H1 (cell line): Measurements from ENCODE around the gene PPP1R3F. TPM values are rescaled to one million over a fixed set of nuclear protein-coding genes. Genes with fewer than 3 reads are reported as not detected.

Experiments
- CTCF ChIA-PET: fragments of 300-600 bp; sonication (Branson Sonifier 250); formaldehyde crosslinking; loops from one replicate; lab custom pipeline; 2021; ENCODE audit not compliant: partially characterized antibody; lab: Charles Lee
- POLR2A ChIA-PET: fragments of 300-600 bp; sonication (Branson Sonifier 250); formaldehyde crosslinking; loops from one replicate; lab custom pipeline; 2021; ENCODE audit warnings: inconsistent platforms; ENCODE audit not compliant: partially characterized antibody; lab: Charles Lee
- DNase-seq, 2 experiments: peaks; one replicate each; pipeline versions ENCODE4 v3.0.0 to v3.0.0-alpha.2; 2010 to 2022; ENCODE audit warnings: low spot score in 2 of 2, low read depth in 1 of 2, mixed read lengths in 1 of 2
- FAIRE-seq: peaks from 2 replicates; lab custom pipeline; 2011; peaks lifted over from hg19 to GRCh38; lab: Jason Lieb, UNC
- H2AFZ ChIP-seq: 2 replicates; pipeline ENCODE4 v1.8.1; 2012; ENCODE audit warnings: low read length, inconsistent platforms
- H2AK5ac ChIP-seq: 2 replicates; pipeline ENCODE4 v1.6.1; 2013; ENCODE audit warnings: low read depth, low read length
- H2BK120ac ChIP-seq: replicated peaks from 2 replicates; pipeline ENCODE3; 2013; ENCODE audit warnings: low read depth, low read length, inconsistent platforms
- H2BK12ac ChIP-seq: 2 replicates; pipeline ENCODE4 v1.6.1; 2013; ENCODE audit warnings: low read depth, low read length
- H2BK15ac ChIP-seq: 2 replicates; pipeline ENCODE4 v1.6.1; 2013; ENCODE audit warnings: low read length
- H2BK20ac ChIP-seq: 2 replicates; pipeline ENCODE4 v1.6.1; 2013; ENCODE audit warnings: low read length
- H2BK5ac ChIP-seq: 2 replicates; pipeline ENCODE4 v1.6.1; 2013; ENCODE audit warnings: low read depth, low read length
- H3K14ac ChIP-seq: 2 replicates; pipeline ENCODE4 v1.6.1; 2013; ENCODE audit warnings: inconsistent platforms; ENCODE audit not compliant: insufficient read length
- H3K18ac ChIP-seq: 2 replicates; pipeline ENCODE4 v1.6.1; 2013; ENCODE audit warnings: low read length; ENCODE audit errors: extremely low read depth
- H3K23ac ChIP-seq: 2 replicates; pipeline ENCODE4 v1.6.1; 2013; ENCODE audit warnings: inconsistent platforms; ENCODE audit not compliant: insufficient read length
- H3K23me2 ChIP-seq: 2 replicates; pipeline ENCODE4 v1.6.1; 2013; ENCODE audit warnings: low read depth, low read length
- H3K27ac ChIP-seq: 2 replicates; pipeline ENCODE4 v1.6.1; 2011; ENCODE audit warnings: low read depth, low read length, inconsistent platforms
- H3K27me3 ChIP-seq, 4 experiments: replicated peaks in 1 of 4; 1 replicate in 1 of 4; 2 replicates in 3 of 4; pipeline versions ENCODE4 v1.6.1 to v1.8.1; 2011 to 2013; ENCODE audit warnings: low read length in 3 of 4, mild to moderate bottlenecking in 3 of 4, inconsistent platforms in 2 of 4, mixed read lengths in 2 of 4, moderate library complexity in 1 of 4; ENCODE audit not compliant: control insufficient read depth in 3 of 4, insufficient read depth in 3 of 4; ENCODE audit errors: extremely low read depth in 1 of 4
- H3K36me3 ChIP-seq, 4 experiments: 2 replicates each; pipeline versions ENCODE4 v1.6.1 to v1.8.1; 2011 to 2013; ENCODE audit warnings: mild to moderate bottlenecking in 4 of 4, low read length in 3 of 4, moderate library complexity in 2 of 4, control low read depth in 1 of 4, inconsistent platforms in 1 of 4; ENCODE audit not compliant: insufficient read depth in 4 of 4, control insufficient read depth in 2 of 4
- H3K4ac ChIP-seq: replicated peaks from 2 replicates; pipeline ENCODE3; 2013; ENCODE audit warnings: low read length, low read depth, mixed read lengths, inconsistent platforms; ENCODE audit not compliant: insufficient read length
- H3K4me1 ChIP-seq, 4 experiments: replicated peaks in 1 of 4; 1 replicate in 1 of 4; 2 replicates in 3 of 4; pipeline versions ENCODE4 v1.6.1 to v1.8.1; 2011 to 2013; ENCODE audit warnings: low read length in 3 of 4, inconsistent platforms in 2 of 4, mixed read lengths in 1 of 4; ENCODE audit not compliant: insufficient read depth in 4 of 4, control insufficient read depth in 3 of 4
- H3K4me2 ChIP-seq, 2 experiments: 2 replicates each; pipeline versions ENCODE4 v1.6.1 to v1.8.1; 2011 to 2013; ENCODE audit warnings: low read depth in 2 of 2, low read length in 2 of 2, control low read depth in 1 of 2, inconsistent platforms in 1 of 2, mild to moderate bottlenecking in 1 of 2; ENCODE audit not compliant: insufficient read depth in 1 of 2
- H3K4me3 ChIP-seq, 4 experiments: fragments of 200-600, 300-600 bp in 1 of 4; sonication (generic), shearing (Covaris generic), sonication (Bioruptor Twin) in 1 of 4; 2 replicates each; pipeline versions ENCODE4 v1.5.1 to v1.8.1; 2011 to 2016; ENCODE audit warnings: low read length in 4 of 4, low read depth in 3 of 4, control low read depth in 2 of 4, inconsistent platforms in 2 of 4, mild to moderate bottlenecking in 2 of 4, mixed read lengths in 1 of 4, moderate library complexity in 1 of 4; ENCODE audit not compliant: insufficient read depth in 2 of 4; ENCODE audit errors: extremely low read depth in 1 of 4
- H3K56ac ChIP-seq: replicated peaks from 2 replicates; pipeline ENCODE3; 2013; ENCODE audit warnings: low read depth, mild to moderate bottlenecking, mixed read lengths, low read length, inconsistent platforms; ENCODE audit not compliant: insufficient read length
- H3K79me1 ChIP-seq: 2 replicates; pipeline ENCODE4 v1.6.1; 2013; ENCODE audit warnings: low read depth, low read length, control low read depth
- H3K79me2 ChIP-seq, 2 experiments: 2 replicates each; pipeline versions ENCODE4 v1.6.1 to v1.8.1; 2012 to 2013; ENCODE audit warnings: low read length in 2 of 2, mild to moderate bottlenecking in 2 of 2, inconsistent platforms in 1 of 2; ENCODE audit not compliant: insufficient read depth in 2 of 2, control insufficient read depth in 1 of 2
- H3K9ac ChIP-seq, 4 experiments: replicated peaks in 1 of 4; 1 replicate in 1 of 4; 2 replicates in 3 of 4; pipeline versions ENCODE4 v1.6.1 to v1.8.1; 2011 to 2013; ENCODE audit warnings: low read depth in 3 of 4, low read length in 3 of 4, control low read depth in 2 of 4, mild to moderate bottlenecking in 2 of 4, moderate library complexity in 2 of 4, inconsistent platforms in 1 of 4; ENCODE audit errors: extremely low read depth in 1 of 4
- H3K9me3 ChIP-seq, 2 experiments: 2 replicates each; pipeline versions ENCODE4 v1.6.1 to v1.8.1; 2012 to 2013; ENCODE audit warnings: mild to moderate bottlenecking in 2 of 2, moderate library complexity in 2 of 2, control low read depth in 1 of 2, inconsistent platforms in 1 of 2, low read depth in 1 of 2, low read length in 1 of 2, mixed read lengths in 1 of 2; ENCODE audit not compliant: insufficient read depth in 2 of 2
- H4K20me1 ChIP-seq, 2 experiments: replicated peaks in 1 of 2; 2 replicates each; pipeline versions ENCODE3 to v1.8.1; 2011 to 2013; ENCODE audit warnings: inconsistent platforms in 2 of 2, low read length in 2 of 2, mild to moderate bottlenecking in 1 of 2; ENCODE audit not compliant: insufficient read depth in 2 of 2, control insufficient read depth in 1 of 2
- H4K5ac ChIP-seq: 2 replicates; pipeline ENCODE4 v1.6.1; 2013; ENCODE audit warnings: low read length, low read depth, mixed read lengths, inconsistent platforms; ENCODE audit not compliant: insufficient read length
- H4K8ac ChIP-seq: 2 replicates; pipeline ENCODE4 v1.8.0; 2013; ENCODE audit warnings: mild to moderate bottlenecking, moderate library complexity, low read length, inconsistent platforms; ENCODE audit not compliant: insufficient read depth; ENCODE audit errors: extremely low read depth
- H4K91ac ChIP-seq: replicated peaks from 2 replicates; pipeline ENCODE3; 2013; ENCODE audit warnings: low read length, mixed read lengths, inconsistent platforms; ENCODE audit not compliant: insufficient read length
- ATF2 ChIP-seq: IDR thresholded peaks from 2 replicates; pipeline ENCODE4 v1.6.1; 2012; ENCODE audit warnings: low read length, inconsistent platforms
- BACH1 ChIP-seq: IDR thresholded peaks from 2 replicates; pipeline ENCODE4 v1.6.1; 2012; ENCODE audit warnings: low read length, improper control_type of control experiment
- CBX8 ChIP-seq: fragments of 300-800, 300-1000 bp; sonication (generic); IDR thresholded peaks from 2 replicates; pipeline ENCODE4 v1.7.1; 2016; ENCODE audit warnings: low read depth, low read length, borderline replicate concordance
- EZH2 ChIP-seq: fragments of 200-600 bp; sonication (generic); IDR thresholded peaks from 2 replicates; pipeline ENCODE4 v1.7.1; 2012; ENCODE audit warnings: low read depth, mild to moderate bottlenecking, moderate library complexity, low read length, inconsistent platforms; ENCODE audit not compliant: severe bottlenecking
- PHF8 ChIP-seq: fragments of 200-600 bp; sonication (generic); conservative IDR thresholded peaks from 2 replicates; pipeline ENCODE4 v1.7.1; 2012; ENCODE audit warnings: low read depth, mild to moderate bottlenecking, inconsistent platforms, low read length, moderate library complexity
- RAD21 ChIP-seq, 2 experiments: IDR thresholded peaks in 1 of 2; conservative IDR thresholded peaks in 1 of 2; 2 replicates each; pipeline ENCODE4 v1.6.1; 2011; ENCODE audit warnings: low read depth in 2 of 2, low read length in 2 of 2, improper control_type of control experiment in 1 of 2, inconsistent platforms in 1 of 2, mild to moderate bottlenecking in 1 of 2, moderate library complexity in 1 of 2
- SIN3A ChIP-seq, 2 experiments: IDR thresholded peaks in 1 of 2; conservative IDR thresholded peaks in 1 of 2; 2 replicates each; pipeline ENCODE4 v1.6.1; 2011 to 2012; ENCODE audit warnings: low read length in 2 of 2, improper control_type of control experiment in 1 of 2, low read depth in 1 of 2, mild to moderate bottlenecking in 1 of 2
- SIX5 ChIP-seq: IDR thresholded peaks from 2 replicates; pipeline ENCODE4 v1.6.1; 2011; ENCODE audit warnings: mild to moderate bottlenecking, low read depth, low read length
- SRF ChIP-seq: IDR thresholded peaks from 2 replicates; pipeline ENCODE4 v1.6.1; 2011; ENCODE audit warnings: mild to moderate bottlenecking, low read depth, low read length, moderate library complexity
- YY1 ChIP-seq: IDR thresholded peaks from 2 replicates; pipeline ENCODE4 v1.6.1; 2011; ENCODE audit warnings: low read depth, mild to moderate bottlenecking, low read length
- WGBS, 2 experiments: shearing (Covaris generic) in 1 of 2; methylation state at CpG; one replicate each; pipeline versions ENCODE4 v1.1.6 to v1.1.7; 2013 to 2015; ENCODE audit warnings: low lambda C conversion rate in 2 of 2, mixed read lengths in 2 of 2, inconsistent platforms in 1 of 2, low coverage in 1 of 2, missing lambda C conversion rate in 1 of 2; ENCODE audit not compliant: insufficient replicate concordance in 2 of 2, insufficient coverage in 1 of 2, insufficient read length in 1 of 2; ENCODE audit errors: extremely low coverage in 1 of 2, missing lambda C conversion rate in 1 of 2; 5-methylcytosine and 5-hydroxymethylcytosine counted together
- polyA plus RNA-seq, 7 experiments: library from polyadenylated mRNA; depleted of rRNA in 3 of 7; stranded (reverse) in 5 of 7; unstranded in 2 of 7; fragments of >200 nt in 5 of 7; fragments of 200-250 nt in 2 of 7; gene quantifications; 1 replicate in 5 of 7; 2 replicates in 1 of 7; 4 replicates in 1 of 7; pipeline versions ENCODE4 v1.2.1 to v1.2.3, GENCODE V29; 2011 to 2013; ENCODE audit warnings: missing spikeins in 2 of 7, mixed read lengths in 2 of 7
- total RNA-seq: library from RNA; stranded (reverse); fragmentation: NEBNext Ultra II Directional; extraction: Animal tissue kit (Norgen Biotek cat#: 25700); gene quantifications from 2 replicates; pipeline ENCODE4 v1.2.1, GENCODE V29; 2021
- TF ChIP-seq, protein P1 (sequence below): IDR thresholded peaks from 2 replicates; pipeline ENCODE4 v1.6.1; 2011; ENCODE audit warnings: low read depth, mild to moderate bottlenecking, low read length; ENCODE audit not compliant: insufficient read depth

PPP1R3F gene
- total and polyA plus RNA-seq, 2 of the 8 experiments (the other 6 are each of a cell fraction or from before 2014, with no cell fraction given): 5.1 to 6.8 TPM

DNA sequence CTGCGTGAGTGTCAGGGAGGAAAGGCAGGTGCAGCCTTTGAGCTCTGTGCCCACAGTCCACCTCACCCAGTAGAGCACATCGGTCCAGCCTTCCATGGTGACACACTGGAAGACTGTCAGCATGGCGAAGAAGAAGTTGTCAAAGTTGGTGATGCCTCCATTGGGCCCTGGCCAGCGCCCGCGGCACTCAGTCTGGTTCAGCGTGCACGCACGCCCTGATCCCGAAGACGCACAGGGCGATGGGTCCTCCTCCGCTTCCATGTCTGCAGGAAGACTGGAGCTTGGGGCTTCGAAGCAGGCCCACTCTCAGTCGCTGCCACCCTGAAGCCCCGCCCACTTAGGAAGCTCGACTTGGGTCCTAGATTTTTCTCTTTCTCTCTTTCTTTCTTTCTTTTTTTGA, 41.4 kb upstream of the PPP1R3F start:
- H2BK120ac ChIP-seq: no peak overlapping the region
- H4K8ac ChIP-seq: no peak overlapping the region
- H3K4me3 ChIP-seq: no peak overlapping the region
- POLR2A ChIA-PET: interaction anchor here (1.0 to 2.5 kb wide), 3 partner anchors 10 to 41 kb away, joined by 3 to 8 read pairs (median 4); no protein-coding TSS in a partner anchor
- no peak overlapping the region for H4K91ac ChIP-seq
- peaks cover 0 to 7% (median 3%) of the 10 kb centered on the region in 4 experiments; a peak in 2 of 7 replicates for H3K4me1 ChIP-seq
- WGBS, 2 experiments: 93% methylated on average over 8 of the region's 17 CpGs; no CpG with 5 or more reads in 1 of the 2 experiments
- H3K14ac ChIP-seq: no peak overlapping the region
- no peak overlapping the region for H2AFZ ChIP-seq
- peaks cover 11% of the 10 kb centered on the region; the same call in 1 of the 2 replicates for H3K23me2 ChIP-seq
- H3K9ac ChIP-seq: no peak overlapping the region
- H3K4me2 ChIP-seq: no peak overlapping the region
- no peak overlapping the region for H3K56ac ChIP-seq
- H3K36me3 ChIP-seq: no peaks in the 10 kb centered on the region
- no peak overlapping the region for H2BK20ac ChIP-seq
- no peak overlapping the region for H2BK5ac ChIP-seq
- H4K5ac ChIP-seq: no peak overlapping the region
- H2BK12ac ChIP-seq: no peak overlapping the region
- H2BK15ac ChIP-seq: no peak overlapping the region
- no peak overlapping the region for H3K18ac ChIP-seq
- peak overlapping the region; percentile 53; the same call in 1 of the 2 replicates for H2AK5ac ChIP-seq
- H3K27ac ChIP-seq: no peak overlapping the region
- FAIRE-seq (no peak), DNase-seq (no peak)
- no peaks in the 10 kb centered on the region for H3K79me1 ChIP-seq
- H3K27me3 ChIP-seq: no peaks in the 10 kb centered on the region
- H3K79me2 ChIP-seq: no peaks in the 10 kb centered on the region
- no peak overlapping the region for H3K4ac ChIP-seq
- H3K9me3 ChIP-seq: no peaks in the 10 kb centered on the region
- no peaks in the 10 kb centered on the region for H4K20me1 ChIP-seq
- H3K23ac ChIP-seq: no peak overlapping the region
- CTCF ChIA-PET: interaction anchor here (0.6 kb wide), 1 partner anchor 60 kb away, joined by 3 read pairs; no protein-coding TSS in a partner anchor
- TF ChIP-seq PHF8: no peak
- TF ChIP-seq CBX8: no peak
- TF ChIP-seq YY1: no peak
- TF ChIP-seq RAD21 (IDR thresholded peaks at IDR 0.05 in 1 of 2, conservative IDR thresholded peaks at IDR 0.05 in 1 of 2; ENCODE audit: low read depth in 2 of 2, low read length in 2 of 2): no peak
- TF ChIP-seq SRF: no peak
- TF ChIP-seq EZH2: no peak
- no peak for TF ChIP-seq ATF2
- TF ChIP-seq BACH1: no peak
- TF ChIP-seq SIX5: no peak
- TF ChIP-seq, protein P1, sequence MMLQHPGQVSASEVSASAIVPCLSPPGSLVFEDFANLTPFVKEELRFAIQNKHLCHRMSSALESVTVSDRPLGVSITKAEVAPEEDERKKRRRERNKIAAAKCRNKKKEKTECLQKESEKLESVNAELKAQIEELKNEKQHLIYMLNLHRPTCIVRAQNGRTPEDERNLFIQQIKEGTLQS: no peak
- no peak for TF ChIP-seq SIN3A (conservative IDR thresholded peaks at IDR 0.05 in 1 of 2, IDR thresholded peaks at IDR 0.05 in 1 of 2; ENCODE audit: low read depth in 1 of 2, low read length in 2 of 2)
